SK-N-SH treated with all-trans-retinoic acid at 6 μM for 48 hours (cell line): ENCODE measurements around the gene ASCC3.

Experiments
- ATAC-seq: fragments of 200-7000 bp; cut with Tn5 transposase; 3 replicates; pipeline ENCODE4 v1.9.1; 2020; ENCODE audit warnings: mild to moderate bottlenecking, moderate library complexity
- ARNTL ChIP-seq: fragments of 450-650 bp; formaldehyde crosslinking; IDR thresholded peaks from 2 replicates; pipeline ENCODE4 v1.5.0; 2020; ENCODE audit warnings: low read depth, mild to moderate bottlenecking, moderate library complexity, borderline replicate concordance
- BACH2 ChIP-seq: fragments of 250-450 bp; sonication (Bioruptor Pico); IDR thresholded peaks from 2 replicates; pipeline ENCODE4 v1.9.0; 2021; ENCODE audit warnings: mild to moderate bottlenecking, borderline replicate concordance
- GLIS3 ChIP-seq: fragments of 250-450 bp; sonication (Bioruptor Pico); IDR thresholded peaks from 2 replicates; pipeline ENCODE4 v1.5.0; 2020; ENCODE audit warnings: mild to moderate bottlenecking, moderate library complexity
- ISL1 ChIP-seq: fragments of 250-450 bp; sonication (Bioruptor Pico); IDR thresholded peaks from 2 replicates; pipeline ENCODE4 v2.1.2; 2022; ENCODE audit warnings: mild to moderate bottlenecking, moderate library complexity
- OSR1 ChIP-seq: fragments of 250-450 bp; sonication (Bioruptor Pico); IDR thresholded peaks from 2 replicates; pipeline ENCODE4 v1.8.0; 2022; ENCODE audit warnings: moderate library complexity, mild to moderate bottlenecking, inconsistent platforms
- PPARA ChIP-seq: fragments of 250-450 bp; sonication (Bioruptor Pico); IDR thresholded peaks from 2 replicates; pipeline ENCODE4 v1.5.0; 2020; ENCODE audit warnings: mild to moderate bottlenecking, borderline replicate concordance
- RARB ChIP-seq: fragments of 250-450 bp; sonication (Bioruptor Pico); IDR thresholded peaks from 2 replicates; pipeline ENCODE4 v1.8.0; 2021; ENCODE audit warnings: mild to moderate bottlenecking, moderate library complexity
- SNAI2 ChIP-seq: fragments of 250-450 bp; sonication (Bioruptor Pico); IDR thresholded peaks from 2 replicates; pipeline ENCODE4 v1.5.0; 2020; ENCODE audit warnings: mild to moderate bottlenecking, moderate library complexity
- TCF4 ChIP-seq: fragments of 250-450 bp; sonication (Bioruptor Pico); IDR thresholded peaks from 2 replicates; pipeline ENCODE4 v1.8.0; 2021; ENCODE audit warnings: mild to moderate bottlenecking, moderate library complexity, borderline replicate concordance
- TOX ChIP-seq: fragments of 250-450 bp; sonication (Bioruptor Pico); IDR thresholded peaks from 2 replicates; pipeline ENCODE4 v1.8.0; 2021; ENCODE audit warnings: mild to moderate bottlenecking, moderate library complexity, borderline replicate concordance
- ZFP3 ChIP-seq: fragments of 250-450 bp; sonication (Bioruptor Pico); IDR thresholded peaks from 2 replicates; pipeline ENCODE4 v1.5.0; 2020; ENCODE audit warnings: mild to moderate bottlenecking, moderate library complexity
- ZFP30 ChIP-seq: fragments of 450-650 bp; formaldehyde crosslinking; IDR thresholded peaks from 2 replicates; pipeline ENCODE4 v1.5.0; 2022; ENCODE audit warnings: mild to moderate bottlenecking, moderate library complexity
- ZNF565 ChIP-seq: fragments of 450-650 bp; formaldehyde crosslinking; conservative IDR thresholded peaks from 2 replicates; pipeline ENCODE4 v1.5.0; 2020; ENCODE audit warnings: low read depth, mild to moderate bottlenecking, moderate library complexity
- ZNF70 ChIP-seq: fragments of 450-650 bp; formaldehyde crosslinking; IDR thresholded peaks from 2 replicates; pipeline ENCODE4 v1.5.0; 2020; ENCODE audit warnings: mild to moderate bottlenecking, moderate library complexity
- ZNF8 ChIP-seq: fragments of 450-650 bp; formaldehyde crosslinking; IDR thresholded peaks from 2 replicates; pipeline ENCODE4 v1.5.0; 2020; ENCODE audit warnings: mild to moderate bottlenecking, moderate library complexity
- TF ChIP-seq, protein P1 (sequence below): fragments of 250-450 bp; sonication (Bioruptor Pico); IDR thresholded peaks from 2 replicates; pipeline ENCODE4 v1.8.0; 2021; ENCODE audit warnings: low read depth, mild to moderate bottlenecking, moderate library complexity, borderline replicate concordance
- TF ChIP-seq, protein P2 (sequence below): fragments of 250-450 bp; sonication (Bioruptor Pico); IDR thresholded peaks from 2 replicates; pipeline ENCODE4 v1.5.1; 2020; ENCODE audit warnings: low read depth, mild to moderate bottlenecking, moderate library complexity
- TF ChIP-seq, protein P3 (sequence below): fragments of 250-450 bp; sonication (Bioruptor Pico); IDR thresholded peaks from 2 replicates; pipeline ENCODE4 v1.5.1; 2021; ENCODE audit warnings: mild to moderate bottlenecking, moderate library complexity
- TF ChIP-seq, protein P4 (sequence below): fragments of 250-450 bp; sonication (Bioruptor Pico); IDR thresholded peaks from 2 replicates; pipeline ENCODE4 v1.8.0; 2020; ENCODE audit warnings: mild to moderate bottlenecking, moderate library complexity, borderline replicate concordance
- TF ChIP-seq, protein P5 (sequence below): fragments of 250-450 bp; sonication (Bioruptor Pico); IDR thresholded peaks from 2 replicates; pipeline ENCODE4 v1.5.0; 2020; ENCODE audit warnings: mild to moderate bottlenecking, moderate library complexity

ASCC3 gene

DNA sequence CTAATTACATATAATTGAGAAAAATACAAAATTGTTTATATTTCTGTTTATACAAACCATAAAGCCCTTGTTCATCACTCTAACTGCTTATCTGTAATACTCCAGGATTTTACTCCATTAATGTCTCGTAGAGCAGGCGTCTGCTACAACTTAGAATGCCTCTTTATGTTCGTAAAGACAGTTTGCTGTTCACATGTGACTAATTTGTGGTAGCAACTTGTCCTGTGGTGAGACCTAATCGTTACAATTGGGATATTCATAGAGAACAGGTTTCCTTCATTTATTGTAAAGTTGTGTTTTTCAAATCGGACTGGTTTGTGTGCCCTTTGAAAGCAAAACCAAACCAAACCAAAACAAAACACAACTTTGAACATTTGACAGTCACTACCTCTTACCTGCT, 149.7 kb downstream of the ASCC3 start:
- ATAC-seq = no peak
- TF ChIP-seq ZNF70 (CRISPR knock-in tag) (no peak), ARNTL (no peak)
- TF ChIP-seq, protein P1, sequence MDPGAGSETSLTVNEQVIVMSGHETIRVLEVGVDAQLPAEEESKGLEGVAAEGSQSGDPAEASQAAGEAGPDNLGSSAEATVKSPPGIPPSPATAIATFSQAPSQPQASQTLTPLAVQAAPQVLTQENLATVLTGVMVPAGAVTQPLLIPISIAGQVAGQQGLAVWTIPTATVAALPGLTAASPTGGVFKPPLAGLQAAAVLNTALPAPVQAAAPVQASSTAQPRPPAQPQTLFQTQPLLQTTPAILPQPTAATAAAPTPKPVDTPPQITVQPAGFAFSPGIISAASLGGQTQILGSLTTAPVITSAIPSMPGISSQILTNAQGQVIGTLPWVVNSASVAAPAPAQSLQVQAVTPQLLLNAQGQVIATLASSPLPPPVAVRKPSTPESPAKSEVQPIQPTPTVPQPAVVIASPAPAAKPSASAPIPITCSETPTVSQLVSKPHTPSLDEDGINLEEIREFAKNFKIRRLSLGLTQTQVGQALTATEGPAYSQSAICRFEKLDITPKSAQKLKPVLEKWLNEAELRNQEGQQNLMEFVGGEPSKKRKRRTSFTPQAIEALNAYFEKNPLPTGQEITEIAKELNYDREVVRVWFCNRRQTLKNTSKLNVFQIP (CRISPR knock-in tag) = no peak
- TF ChIP-seq, all 23 proteins: peak for 0

DNA sequence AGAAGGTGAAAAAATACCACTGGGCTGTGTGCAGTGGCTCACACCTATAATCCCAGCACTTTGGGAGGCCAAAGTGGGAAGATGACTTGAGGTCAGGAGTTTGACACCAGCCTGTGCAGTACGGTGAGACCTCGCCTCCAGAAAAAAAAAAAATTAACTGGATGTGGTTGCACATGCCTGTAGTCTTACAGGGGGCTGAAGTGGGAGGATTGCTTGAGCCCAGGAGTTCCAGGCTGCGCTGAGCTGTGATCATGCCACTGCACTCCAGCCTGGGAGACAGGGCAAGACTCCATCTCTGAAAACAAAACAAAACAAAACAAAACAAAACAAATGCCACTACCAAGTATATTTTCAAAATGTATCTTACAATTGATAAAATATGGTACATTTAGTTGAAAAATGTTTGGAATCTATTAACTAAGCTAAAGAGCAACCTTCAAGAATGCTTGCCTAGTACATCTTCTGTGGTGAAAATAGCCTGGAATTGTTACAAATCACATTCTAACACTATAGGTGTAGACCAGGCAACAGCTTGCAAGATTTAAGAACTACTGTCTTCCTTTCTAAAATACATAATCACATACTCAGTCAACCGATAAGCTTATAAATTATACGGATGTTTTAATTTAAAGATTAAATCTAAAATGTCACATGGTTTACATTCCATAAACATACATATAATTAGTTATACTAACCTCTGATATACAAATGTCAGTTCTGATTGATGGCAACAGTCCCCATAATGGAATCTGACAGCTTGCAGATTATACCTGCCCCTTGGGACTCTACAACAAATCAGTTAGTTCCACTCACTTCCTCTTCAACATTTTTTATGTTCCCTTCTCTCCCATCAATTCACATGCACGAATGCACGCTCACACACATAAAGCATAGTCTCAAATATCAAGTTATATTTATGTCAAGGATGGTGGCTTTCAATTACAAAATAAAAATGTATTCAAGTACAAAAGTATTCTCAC, 150.8 kb downstream of the ASCC3 start:
- TF ChIP-seq BACH2 (CRISPR knock-in tag) (no peak), ZFP30 (CRISPR knock-in tag) (no peak), ZNF70 (CRISPR knock-in tag) (no peak), SNAI2 (CRISPR knock-in tag) (no peak), RARB (CRISPR knock-in tag) (no peak), OSR1 (no peak), PPARA (CRISPR knock-in tag) (no peak), TCF4 (no peak), ARNTL (no peak), ZNF565 (no peak), ZNF8 (CRISPR knock-in tag) (no peak), ZFP3 (CRISPR knock-in tag) (no peak), GLIS3 (CRISPR knock-in tag) (no peak), ISL1 (CRISPR knock-in tag) (no peak), TOX (CRISPR knock-in tag) (no peak)
- TF ChIP-seq, protein P2, sequence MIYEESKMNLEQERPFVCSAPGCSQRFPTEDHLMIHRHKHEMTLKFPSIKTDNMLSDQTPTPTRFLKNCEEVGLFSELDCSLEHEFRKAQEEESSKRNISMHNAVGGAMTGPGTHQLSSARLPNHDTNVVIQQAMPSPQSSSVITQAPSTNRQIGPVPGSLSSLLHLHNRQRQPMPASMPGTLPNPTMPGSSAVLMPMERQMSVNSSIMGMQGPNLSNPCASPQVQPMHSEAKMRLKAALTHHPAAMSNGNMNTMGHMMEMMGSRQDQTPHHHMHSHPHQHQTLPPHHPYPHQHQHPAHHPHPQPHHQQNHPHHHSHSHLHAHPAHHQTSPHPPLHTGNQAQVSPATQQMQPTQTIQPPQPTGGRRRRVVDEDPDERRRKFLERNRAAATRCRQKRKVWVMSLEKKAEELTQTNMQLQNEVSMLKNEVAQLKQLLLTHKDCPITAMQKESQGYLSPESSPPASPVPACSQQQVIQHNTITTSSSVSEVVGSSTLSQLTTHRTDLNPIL (CRISPR knock-in tag) = no peak
- TF ChIP-seq, protein P3, sequence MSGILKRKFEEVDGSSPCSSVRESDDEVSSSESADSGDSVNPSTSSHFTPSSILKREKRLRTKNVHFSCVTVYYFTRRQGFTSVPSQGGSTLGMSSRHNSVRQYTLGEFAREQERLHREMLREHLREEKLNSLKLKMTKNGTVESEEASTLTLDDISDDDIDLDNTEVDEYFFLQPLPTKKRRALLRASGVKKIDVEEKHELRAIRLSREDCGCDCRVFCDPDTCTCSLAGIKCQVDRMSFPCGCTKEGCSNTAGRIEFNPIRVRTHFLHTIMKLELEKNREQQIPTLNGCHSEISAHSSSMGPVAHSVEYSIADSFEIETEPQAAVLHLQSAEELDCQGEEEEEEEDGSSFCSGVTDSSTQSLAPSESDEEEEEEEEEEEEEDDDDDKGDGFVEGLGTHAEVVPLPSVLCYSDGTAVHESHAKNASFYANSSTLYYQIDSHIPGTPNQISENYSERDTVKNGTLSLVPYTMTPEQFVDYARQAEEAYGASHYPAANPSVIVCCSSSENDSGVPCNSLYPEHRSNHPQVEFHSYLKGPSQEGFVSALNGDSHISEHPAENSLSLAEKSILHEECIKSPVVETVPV (CRISPR knock-in tag) = no peak
- TF ChIP-seq, protein P4, sequence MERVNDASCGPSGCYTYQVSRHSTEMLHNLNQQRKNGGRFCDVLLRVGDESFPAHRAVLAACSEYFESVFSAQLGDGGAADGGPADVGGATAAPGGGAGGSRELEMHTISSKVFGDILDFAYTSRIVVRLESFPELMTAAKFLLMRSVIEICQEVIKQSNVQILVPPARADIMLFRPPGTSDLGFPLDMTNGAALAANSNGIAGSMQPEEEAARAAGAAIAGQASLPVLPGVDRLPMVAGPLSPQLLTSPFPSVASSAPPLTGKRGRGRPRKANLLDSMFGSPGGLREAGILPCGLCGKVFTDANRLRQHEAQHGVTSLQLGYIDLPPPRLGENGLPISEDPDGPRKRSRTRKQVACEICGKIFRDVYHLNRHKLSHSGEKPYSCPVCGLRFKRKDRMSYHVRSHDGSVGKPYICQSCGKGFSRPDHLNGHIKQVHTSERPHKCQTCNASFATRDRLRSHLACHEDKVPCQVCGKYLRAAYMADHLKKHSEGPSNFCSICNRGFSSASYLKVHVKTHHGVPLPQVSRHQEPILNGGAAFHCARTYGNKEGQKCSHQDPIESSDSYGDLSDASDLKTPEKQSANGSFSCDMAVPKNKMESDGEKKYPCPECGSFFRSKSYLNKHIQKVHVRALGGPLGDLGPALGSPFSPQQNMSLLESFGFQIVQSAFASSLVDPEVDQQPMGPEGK (CRISPR knock-in tag) = no peak
- TF ChIP-seq, protein P5, sequence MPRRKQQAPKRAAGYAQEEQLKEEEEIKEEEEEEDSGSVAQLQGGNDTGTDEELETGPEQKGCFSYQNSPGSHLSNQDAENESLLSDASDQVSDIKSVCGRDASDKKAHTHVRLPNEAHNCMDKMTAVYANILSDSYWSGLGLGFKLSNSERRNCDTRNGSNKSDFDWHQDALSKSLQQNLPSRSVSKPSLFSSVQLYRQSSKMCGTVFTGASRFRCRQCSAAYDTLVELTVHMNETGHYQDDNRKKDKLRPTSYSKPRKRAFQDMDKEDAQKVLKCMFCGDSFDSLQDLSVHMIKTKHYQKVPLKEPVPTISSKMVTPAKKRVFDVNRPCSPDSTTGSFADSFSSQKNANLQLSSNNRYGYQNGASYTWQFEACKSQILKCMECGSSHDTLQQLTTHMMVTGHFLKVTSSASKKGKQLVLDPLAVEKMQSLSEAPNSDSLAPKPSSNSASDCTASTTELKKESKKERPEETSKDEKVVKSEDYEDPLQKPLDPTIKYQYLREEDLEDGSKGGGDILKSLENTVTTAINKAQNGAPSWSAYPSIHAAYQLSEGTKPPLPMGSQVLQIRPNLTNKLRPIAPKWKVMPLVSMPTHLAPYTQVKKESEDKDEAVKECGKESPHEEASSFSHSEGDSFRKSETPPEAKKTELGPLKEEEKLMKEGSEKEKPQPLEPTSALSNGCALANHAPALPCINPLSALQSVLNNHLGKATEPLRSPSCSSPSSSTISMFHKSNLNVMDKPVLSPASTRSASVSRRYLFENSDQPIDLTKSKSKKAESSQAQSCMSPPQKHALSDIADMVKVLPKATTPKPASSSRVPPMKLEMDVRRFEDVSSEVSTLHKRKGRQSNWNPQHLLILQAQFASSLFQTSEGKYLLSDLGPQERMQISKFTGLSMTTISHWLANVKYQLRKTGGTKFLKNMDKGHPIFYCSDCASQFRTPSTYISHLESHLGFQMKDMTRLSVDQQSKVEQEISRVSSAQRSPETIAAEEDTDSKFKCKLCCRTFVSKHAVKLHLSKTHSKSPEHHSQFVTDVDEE (CRISPR knock-in tag) = no peak
- no peak for ATAC-seq

DNA sequence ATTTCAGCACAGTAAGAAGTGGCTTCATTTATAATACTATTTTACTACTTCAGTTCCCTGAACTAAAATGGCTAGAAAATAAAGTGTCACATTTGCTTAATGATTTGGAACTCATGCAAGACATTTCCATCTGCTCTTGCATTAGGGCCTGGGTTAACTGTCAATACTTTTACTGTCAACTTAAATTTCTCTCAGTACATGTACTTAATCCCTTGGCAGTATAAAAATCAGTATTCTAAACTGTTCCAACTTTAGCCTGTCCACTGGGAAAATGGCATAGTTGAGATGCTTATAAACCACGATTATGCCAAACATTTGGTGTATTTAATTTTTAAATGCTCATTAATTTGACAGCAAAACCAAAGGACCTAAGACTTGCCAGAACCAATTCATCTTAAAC, 154.5 kb downstream of the ASCC3 start:
- peak; percentile 73 for ATAC-seq
- TF ChIP-seq ZFP3 (CRISPR knock-in tag) (no peak), ISL1 (CRISPR knock-in tag) (0 out of 2 replicates have a peak, but pooled peaks have one; percentile 34), GLIS3 (CRISPR knock-in tag) (no peak)
- TF ChIP-seq, protein P4 (CRISPR knock-in tag) = no peak
